Esophagus squamous epithelium (tissue), 5 donors: ENCODE data around the gene PGM2. TPM values are rescaled to one million over a fixed set of nuclear protein-coding genes. Genes with fewer than 3 reads are reported as not detected.

Experiments
- DNase-seq: peaks from one replicate; lab custom pipeline; 2025; lab: John Stamatoyannopoulos, UW
- H3K27ac ChIP-seq, 4 donors: fragments of 200-600 bp; sonication (generic); one replicate each; pipeline ENCODE4 v1.5.1; 2016 to 2019; ENCODE audit warnings: mild to moderate bottlenecking in 1 of 4
- H3K27me3 ChIP-seq, 4 donors: fragments of 200-600 bp; sonication (generic); 1 replicate in 3 of 4; 2 replicates in 1 of 4; pipeline versions ENCODE4 v1.5.1 to v1.6.0; 2017 to 2021; ENCODE audit warnings: antibody characterized with exemption in 1 of 4
- H3K36me3 ChIP-seq, 3 donors: fragments of 200-600 bp; sonication (generic); one replicate each; pipeline ENCODE4 v1.5.1; 2016 to 2019
- H3K4me1 ChIP-seq, 3 donors: fragments of 200-600 bp; sonication (generic); one replicate each; pipeline ENCODE4 v1.5.1; 2017 to 2019
- H3K4me3 ChIP-seq, 4 donors: fragments of 200-600 bp; sonication (generic); 1 replicate in 3 of 4; 2 replicates in 1 of 4; pipeline ENCODE4 v1.5.1; 2016 to 2019; ENCODE audit warnings: mild to moderate bottlenecking in 2 of 4, moderate library complexity in 1 of 4
- H3K9me3 ChIP-seq, 3 donors: fragments of 200-600 bp; sonication (generic); one replicate each; pipeline ENCODE4 v1.5.1; 2016 to 2019
- POLR2A ChIP-seq, 4 donors: fragments of 450-650 bp; IDR thresholded peaks; one replicate each; pipeline ENCODE4 v1.6.1; 2017; ENCODE audit warnings: antibody characterized with exemption in 4 of 4, mild to moderate bottlenecking in 4 of 4, moderate library complexity in 3 of 4
- whole genome bisulfite sequencing, 2 donors: methylation state at CpG; one replicate each; pipeline ENCODE4 v1.1.5; 2018; 5-methylcytosine and 5-hydroxymethylcytosine counted together
- intact Hi-C: fragments of 100-400 bp; cut with DNase I; formaldehyde crosslinking; loops from one replicate; pipeline ENCODE4 v1.15.0; 2022
- total RNA-seq, 4 donors: library from RNA; depleted of rRNA; stranded (reverse); fragments of >200 nt; gene quantifications; one replicate each; pipeline ENCODE4 v1.1.0, GENCODE V29; 2016
- TF ChIP-seq, protein P1 (sequence below), 6 experiments: fragments of 450-650 bp in 4 of 6; fragments of 200-600 bp in 2 of 6; sonication (generic) in 2 of 6; IDR thresholded peaks; one replicate each; pipeline ENCODE4 v1.5.1; 2016 to 2019; ENCODE audit warnings: antibody characterized with exemption in 6 of 6, mild to moderate bottlenecking in 4 of 6, moderate library complexity in 4 of 6
- donor health status: DM: yes; HTN: yes; CAD: no.

PGM2 gene
- total RNA-seq, 4 donors from 2014 or later: 65.6 to 127 (median 93.6) TPM

DNA sequence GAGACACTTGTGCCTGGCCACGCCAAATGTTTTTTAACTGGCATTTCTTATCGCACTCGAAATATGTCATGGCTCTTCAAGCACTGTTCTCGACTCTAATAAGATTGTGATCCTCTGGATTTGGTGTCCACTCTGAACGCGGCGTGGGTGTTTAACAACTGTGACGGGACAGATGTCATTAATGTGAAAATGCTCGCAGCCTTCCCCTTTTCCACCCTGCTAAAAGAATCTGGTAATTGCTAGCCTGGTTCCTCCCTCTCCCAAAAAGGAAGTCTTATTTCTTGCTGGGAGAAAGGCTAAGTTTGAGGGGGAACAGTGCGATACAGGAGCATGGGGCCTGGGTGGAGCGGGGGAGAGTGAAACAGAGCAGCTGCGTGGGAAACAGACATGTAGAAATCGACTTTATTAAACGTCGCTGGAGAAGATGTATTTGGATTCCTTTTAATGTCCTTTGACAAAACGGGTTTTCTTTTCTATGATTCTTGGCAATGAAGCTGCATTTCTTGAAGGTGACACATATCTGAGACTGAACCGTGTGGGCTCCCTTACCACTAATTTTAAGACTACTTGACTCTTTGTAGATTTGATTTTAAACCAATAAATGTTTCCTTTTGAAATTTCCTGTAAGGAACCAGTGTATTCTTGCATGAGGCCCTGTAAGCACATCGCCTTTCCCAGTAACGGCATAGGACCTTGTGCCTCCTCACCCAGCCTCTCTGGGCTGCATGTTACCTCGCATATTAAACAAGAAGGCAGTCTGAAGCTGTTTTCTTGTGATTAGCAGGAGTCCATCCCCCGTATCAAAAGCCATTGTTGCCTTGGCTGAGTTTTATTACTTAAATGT is 82.2 kb downstream of the PGM2 start:
- Histone ChIP-seq H3K4me1 (no peaks in the 10 kb centered on the region), H3K27me3 (no peaks in the 10 kb centered on the region), H3K9me3 (no peaks in the 10 kb centered on the region), H3K4me3 (no peak overlapping the region), H3K36me3 (no peaks in the 10 kb centered on the region), H3K27ac (peak overlapping the region in 2 of 4 donors; percentile 39 to 43)
- TF ChIP-seq, protein P1, sequence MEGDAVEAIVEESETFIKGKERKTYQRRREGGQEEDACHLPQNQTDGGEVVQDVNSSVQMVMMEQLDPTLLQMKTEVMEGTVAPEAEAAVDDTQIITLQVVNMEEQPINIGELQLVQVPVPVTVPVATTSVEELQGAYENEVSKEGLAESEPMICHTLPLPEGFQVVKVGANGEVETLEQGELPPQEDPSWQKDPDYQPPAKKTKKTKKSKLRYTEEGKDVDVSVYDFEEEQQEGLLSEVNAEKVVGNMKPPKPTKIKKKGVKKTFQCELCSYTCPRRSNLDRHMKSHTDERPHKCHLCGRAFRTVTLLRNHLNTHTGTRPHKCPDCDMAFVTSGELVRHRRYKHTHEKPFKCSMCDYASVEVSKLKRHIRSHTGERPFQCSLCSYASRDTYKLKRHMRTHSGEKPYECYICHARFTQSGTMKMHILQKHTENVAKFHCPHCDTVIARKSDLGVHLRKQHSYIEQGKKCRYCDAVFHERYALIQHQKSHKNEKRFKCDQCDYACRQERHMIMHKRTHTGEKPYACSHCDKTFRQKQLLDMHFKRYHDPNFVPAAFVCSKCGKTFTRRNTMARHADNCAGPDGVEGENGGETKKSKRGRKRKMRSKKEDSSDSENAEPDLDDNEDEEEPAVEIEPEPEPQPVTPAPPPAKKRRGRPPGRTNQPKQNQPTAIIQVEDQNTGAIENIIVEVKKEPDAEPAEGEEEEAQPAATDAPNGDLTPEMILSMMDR (IDR thresholded peaks at IDR 0.05): no peak
- no peak for TF ChIP-seq POLR2A (IDR thresholded peaks at IDR 0.05)
- DNase-seq: no peak
- WGBS, 2 donors: 61 to 68% methylated on average over 21 of the region's 21 CpGs
- intact Hi-C loops: loop anchor here (10.0 kb wide), 1 partner anchor 116 kb away; no protein-coding TSS in a partner anchor

DNA sequence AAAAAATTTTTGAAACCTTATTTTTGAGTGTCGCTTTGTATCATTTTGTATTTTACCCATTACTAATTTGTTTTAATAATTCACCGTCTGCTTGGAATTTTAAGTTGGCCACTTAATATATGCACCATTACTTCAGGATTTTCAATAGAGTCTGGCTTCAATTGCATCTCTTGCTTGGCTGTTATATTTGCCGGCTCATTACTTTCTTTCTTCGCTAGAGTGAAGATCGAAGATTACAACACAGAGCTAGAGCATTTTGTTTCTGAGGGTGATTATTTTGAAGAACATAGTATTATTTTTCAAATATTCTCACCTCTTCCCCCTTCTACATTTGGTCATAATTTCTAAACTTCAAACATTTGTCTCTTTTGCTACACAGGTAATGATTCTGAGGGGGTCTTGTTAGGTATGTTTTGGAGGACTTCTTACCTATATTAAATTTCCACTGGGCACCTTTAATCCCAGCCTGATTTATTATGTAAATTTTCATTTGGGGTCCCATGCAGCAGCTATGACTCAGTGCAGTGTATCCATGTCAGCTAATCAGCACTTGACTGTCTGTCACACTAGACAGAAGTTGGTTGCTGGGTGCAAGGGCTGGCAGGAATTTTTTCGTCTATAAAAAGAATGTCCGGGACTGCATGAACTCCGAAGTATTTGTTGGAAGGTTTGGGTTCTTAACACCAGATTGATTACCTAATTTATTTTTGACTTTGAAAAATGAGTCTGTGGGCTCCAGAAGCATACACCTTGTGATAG is 83.0 kb downstream of the PGM2 start:
- no peak overlapping the region for H3K27ac ChIP-seq
- no peak overlapping the region for H3K4me3 ChIP-seq
- H3K9me3 ChIP-seq: no peaks in the 10 kb centered on the region
- TF ChIP-seq POLR2A (IDR thresholded peaks at IDR 0.05): no peak
- TF ChIP-seq, protein P1 (IDR thresholded peaks at IDR 0.05): no peak
- no peak for DNase-seq
- H3K36me3 ChIP-seq: no peaks in the 10 kb centered on the region
- H3K4me1 ChIP-seq: no peaks in the 10 kb centered on the region
- WGBS, 2 donors: 79% methylated on average over 8 of the region's 8 CpGs
- H3K27me3 ChIP-seq: no peaks in the 10 kb centered on the region
- intact Hi-C loops: loop anchor here (10.0 kb wide), 1 partner anchor 115 kb away; no protein-coding TSS in a partner anchor

GRCh38 chr4:37910091-37910486 is 83.6 kb downstream of the PGM2 start:
- Histone ChIP-seq H3K27me3 (no peaks in the 10 kb centered on the region), H3K36me3 (no peaks in the 10 kb centered on the region), H3K27ac (no peak overlapping the region), H3K4me1 (no peaks in the 10 kb centered on the region), H3K9me3 (no peaks in the 10 kb centered on the region), H3K4me3 (no peak overlapping the region)
- intact Hi-C loops: no loop called here
- WGBS, 2 donors: 45 to 70% methylated on average over 1 of the region's 1 CpG
- no peak for DNase-seq
- TF ChIP-seq, protein P1 (IDR thresholded peaks at IDR 0.05): no peak
- no peak for TF ChIP-seq POLR2A (IDR thresholded peaks at IDR 0.05)

Other genes starting within 250 kb of the PGM2 start
- 10 to 100 TPM; 20.3 to 49.0 (median 32.6) TPM for gene RELL1, start 140.3 kb upstream of the PGM2 start, total RNA-seq
- gene TBC1D1, start 64.4 kb downstream of the PGM2 start, total RNA-seq: 10 to 100 TPM in 3 of 4 donors, 1 to 10 TPM in 1; 6.9 to 44.6 (median 25.6) TPM
- 1 to 10 TPM in 1 of 4 donors, not detected in 3; 1.1 TPM for gene PTTG2, start 133.7 kb downstream of the PGM2 start, total RNA-seq